GM19240 (cell line): ENCODE data around the gene VAV3.

Experiments used
- DNase-seq: peaks from one replicate; pipeline ENCODE4 v3.0.0; 2011; ENCODE audit warnings: low spot score; ENCODE audit not compliant: insufficient read length

Gene VAV3

DNA sequence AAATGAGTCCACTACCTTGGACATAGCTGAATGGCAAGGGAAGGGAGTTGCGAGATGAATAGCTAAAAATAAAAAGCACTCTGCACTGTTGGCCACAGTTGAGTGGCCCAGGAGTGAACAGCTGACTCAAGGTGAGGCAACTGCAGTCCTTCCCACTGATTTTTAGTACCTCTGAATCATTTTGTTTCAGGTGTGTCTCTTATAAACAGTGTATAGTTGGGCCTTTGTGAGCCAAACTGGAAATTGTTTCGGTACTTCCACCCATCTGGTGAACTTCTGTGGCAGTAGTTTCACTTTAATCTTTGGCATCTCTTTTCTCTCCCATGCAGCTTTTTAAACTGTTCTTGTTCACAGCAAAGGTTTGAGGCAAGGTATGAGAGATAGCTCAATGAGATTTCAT, 122.7 kb downstream of the VAV3 start:
- DNase-seq, result no peak

DNA sequence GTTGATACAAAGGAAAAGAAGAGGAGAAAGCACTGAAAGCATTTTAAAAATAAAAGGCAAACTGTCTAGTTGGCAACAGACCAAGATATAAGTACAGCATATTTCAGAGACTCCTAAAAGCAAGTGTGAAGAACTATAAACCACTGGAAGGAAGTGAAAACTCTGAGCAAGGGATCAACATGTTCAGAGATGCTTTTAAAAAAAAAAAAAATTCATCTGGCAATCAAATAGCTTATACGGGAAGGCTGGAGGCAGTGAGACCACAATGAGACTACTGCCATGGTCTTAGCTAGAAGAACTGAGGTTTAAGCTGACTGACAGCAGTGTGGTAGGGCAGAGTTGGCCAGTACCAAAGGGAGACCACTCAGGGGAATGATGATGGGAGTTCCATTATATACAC, 124.3 kb downstream of the VAV3 start:
- no peak for DNase-seq

DNA sequence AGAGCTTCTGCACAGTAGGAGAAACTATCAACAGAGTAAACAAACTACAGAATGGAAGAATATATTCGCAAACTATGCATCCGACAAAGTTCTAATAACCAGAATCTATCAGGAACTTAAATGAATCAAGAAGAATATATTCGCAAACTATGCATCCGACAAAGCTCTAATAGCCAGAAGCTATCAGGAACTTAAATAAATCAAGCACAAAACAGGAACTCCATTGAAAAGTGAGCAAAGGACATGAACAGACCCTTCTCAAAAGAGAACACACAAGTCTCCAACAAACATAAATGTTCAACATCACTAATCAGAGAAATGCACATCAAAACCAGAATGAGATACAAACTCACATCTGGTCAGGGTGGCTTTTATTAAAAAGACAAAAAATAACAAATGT, 126.9 kb downstream of the VAV3 start:
- no peak for DNase-seq

- no peak for DNase-seq
Measured at GRCh38 chr1:107835151-107835670, 129.8 kb downstream of the VAV3 start.

DNA sequence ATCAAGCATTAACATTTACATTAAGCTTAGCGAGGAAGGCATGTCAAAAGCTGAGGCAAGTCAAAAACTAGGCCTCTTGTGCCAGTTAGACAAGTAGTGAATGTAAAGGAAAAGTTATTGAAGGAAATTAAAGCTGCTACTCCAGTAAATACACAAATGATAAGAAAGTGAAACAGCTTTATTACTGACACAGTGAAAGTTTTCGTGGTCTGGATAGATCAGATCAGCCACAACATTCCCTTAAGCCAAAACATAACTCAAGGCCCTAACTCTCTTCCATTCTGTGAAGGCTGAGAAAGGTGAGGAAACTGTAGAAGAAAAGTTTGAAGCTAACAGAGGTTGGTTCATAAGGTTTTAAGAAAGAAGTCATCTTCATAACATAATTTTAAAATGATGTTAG, 131.9 kb downstream of the VAV3 start:
- no peak for DNase-seq

DNA sequence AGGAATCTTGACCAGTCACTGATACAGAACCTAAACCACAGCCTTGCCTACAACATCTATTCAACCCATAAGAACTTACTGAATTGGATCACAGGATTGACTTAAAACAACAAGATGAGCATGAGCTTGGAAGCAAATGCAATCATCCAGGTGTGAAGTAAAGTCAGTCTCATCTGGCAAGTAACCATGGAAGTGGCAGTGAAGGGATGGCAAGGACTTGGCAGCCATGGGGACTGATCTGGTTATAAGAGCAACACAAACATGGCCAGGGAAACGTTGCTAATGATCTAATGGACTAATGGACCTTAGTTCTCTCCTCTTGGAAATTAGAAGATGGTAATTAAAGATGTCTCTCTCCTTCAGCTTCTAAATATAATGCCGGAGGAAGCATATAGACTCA, 133.1 kb downstream of the VAV3 start:
- DNase-seq, result no peak

- no peak for DNase-seq
Measured at GRCh38 chr1:107830526-107830925, 134.5 kb downstream of the VAV3 start.

- no peak for DNase-seq
Measured at GRCh38 chr1:107830075-107830474, 134.9 kb downstream of the VAV3 start.

DNA sequence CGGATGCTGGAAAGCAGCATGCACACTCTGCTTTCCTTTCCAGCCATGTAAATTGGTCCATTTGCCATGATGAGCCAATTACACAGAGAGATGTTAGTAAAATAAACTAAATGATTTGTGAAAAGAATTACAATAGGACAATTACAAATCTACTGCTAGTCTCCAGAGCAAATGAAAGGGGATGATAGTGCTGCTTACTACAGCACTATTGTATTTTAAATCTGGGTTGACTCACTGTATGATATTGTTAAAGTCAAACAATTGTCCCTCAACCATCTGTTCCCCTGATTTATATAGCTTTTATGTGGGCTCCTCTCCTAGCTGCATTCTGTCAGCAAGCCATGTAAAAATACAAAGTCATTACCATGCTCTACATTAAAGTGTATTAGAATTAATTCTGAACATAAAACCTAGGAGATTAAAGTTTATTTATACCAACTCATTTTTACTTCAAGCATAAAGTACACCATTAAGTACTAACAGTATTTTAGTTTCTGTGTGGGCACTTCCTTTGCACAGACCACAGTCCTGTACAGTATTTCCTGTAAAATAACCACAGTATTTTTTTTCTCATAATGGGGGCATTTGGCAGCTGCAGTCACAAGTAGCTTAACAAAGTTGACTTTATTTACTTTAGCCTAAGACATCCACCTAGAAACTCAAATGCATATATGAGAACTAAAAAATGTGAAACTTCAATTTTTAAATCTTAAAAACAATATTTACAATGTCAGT, 135.8 kb downstream of the VAV3 start:
- no peak for DNase-seq

DNA sequence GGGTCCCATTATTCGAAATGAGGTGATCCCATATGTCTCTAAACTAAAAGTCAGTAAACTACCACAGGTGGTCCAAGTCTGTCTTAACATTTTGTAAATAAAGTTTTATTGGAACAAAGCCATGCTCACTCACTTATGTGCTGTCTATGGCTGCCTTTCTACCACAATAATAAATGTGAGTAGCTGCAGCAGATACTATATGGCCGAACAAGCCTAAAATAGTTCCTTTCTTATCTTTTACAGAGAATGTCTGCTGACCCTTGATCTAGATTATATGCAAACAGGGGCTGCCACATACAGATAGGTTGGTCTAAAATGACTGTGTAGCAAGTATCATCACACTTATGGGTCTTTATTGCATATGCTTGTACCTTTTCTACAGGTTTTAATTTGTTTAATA, 140.0 kb downstream of the VAV3 start:
- DNase-seq, result no peak

DNA sequence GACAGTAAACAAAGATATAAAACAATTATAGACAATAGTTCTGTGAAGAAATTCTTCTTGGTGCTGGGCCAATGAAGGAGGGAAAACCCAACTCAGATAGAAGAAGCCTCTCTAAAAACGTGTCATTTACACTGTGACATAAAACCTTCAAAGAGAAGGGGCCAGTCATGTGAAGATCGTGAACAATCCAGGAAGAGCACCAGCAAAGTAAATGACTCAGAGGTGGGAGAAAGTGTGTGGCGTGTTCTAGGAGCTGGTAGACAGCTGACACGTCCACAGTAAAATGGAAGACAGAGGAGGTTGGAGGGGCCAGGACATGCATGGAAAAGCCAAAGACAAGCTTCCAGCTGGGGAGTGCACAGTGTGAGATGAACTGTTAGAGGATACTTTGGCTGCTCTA, 143.6 kb downstream of the VAV3 start:
- DNase-seq, result no peak

DNA sequence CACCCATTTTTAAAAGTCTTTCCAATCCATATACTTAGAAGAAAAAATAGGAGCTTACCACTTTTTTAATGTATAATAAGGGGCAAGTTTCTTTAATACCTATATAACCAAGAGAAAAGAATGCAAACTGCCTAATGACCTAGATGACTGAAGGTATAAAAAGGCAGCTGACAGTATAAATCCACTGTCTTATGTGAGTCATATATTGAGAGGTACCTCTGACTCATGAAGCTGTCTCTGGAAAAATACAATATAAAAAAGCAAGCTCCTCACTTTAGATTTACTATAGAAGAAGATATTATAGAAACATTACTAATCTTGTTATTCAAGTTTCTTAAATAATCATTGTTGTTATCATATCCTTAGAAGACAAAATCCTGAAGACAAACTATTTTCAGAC, 144.2 kb downstream of the VAV3 start:
- no peak for DNase-seq

DNA sequence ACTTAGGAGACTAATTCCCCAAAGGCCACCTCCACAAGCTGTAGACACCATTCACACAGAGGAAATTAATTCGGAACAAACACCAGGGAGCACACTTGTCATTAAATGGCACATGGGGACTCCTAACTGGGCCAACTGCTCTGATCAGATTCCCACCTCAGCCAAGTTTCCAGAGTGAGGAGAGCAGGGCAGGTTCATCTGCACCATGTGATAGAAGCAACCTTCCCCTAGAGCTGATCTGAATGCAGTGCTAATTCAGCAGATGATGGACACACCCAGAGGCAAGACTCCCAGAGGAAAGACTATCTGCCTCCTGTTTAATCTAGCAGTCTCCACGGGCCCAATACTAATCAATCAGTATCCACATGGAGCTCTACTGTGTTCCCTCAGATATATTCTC, 147.0 kb downstream of the VAV3 start:
- DNase-seq, result no peak

- DNase-seq, result no peak
Measured at GRCh38 chr1:107817206-107817605, 147.8 kb downstream of the VAV3 start.

DNA sequence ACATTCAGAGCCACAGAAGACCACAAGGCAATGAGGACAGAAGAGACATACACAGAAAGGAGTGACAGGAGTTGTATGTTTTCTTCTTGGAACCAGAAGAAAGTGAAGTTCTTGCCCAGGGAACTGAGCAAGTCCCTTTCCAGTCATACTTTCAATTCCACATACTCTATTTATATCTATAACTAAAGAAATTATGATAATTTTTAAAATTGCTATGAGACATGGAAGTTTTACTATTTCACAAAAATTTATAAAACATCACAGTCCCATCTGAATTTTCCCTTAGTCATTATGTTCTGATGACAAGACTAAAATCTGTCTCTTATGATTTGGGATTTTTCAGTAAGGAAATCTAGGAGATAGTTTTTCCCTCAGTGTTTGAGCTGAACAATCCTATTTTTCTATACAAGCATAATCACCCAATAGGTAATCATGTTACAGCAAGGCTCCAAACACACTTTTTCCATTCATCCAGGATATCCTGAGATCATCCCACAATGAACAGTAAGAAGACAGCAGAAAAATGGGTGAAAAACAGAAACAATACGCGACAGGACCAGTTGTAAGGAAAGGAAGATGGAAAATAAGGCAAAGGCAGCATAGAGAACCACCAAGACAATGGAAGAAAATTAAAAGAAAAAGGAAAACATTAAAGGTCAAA, 154.6 kb downstream of the VAV3 start:
- no peak for DNase-seq

DNA sequence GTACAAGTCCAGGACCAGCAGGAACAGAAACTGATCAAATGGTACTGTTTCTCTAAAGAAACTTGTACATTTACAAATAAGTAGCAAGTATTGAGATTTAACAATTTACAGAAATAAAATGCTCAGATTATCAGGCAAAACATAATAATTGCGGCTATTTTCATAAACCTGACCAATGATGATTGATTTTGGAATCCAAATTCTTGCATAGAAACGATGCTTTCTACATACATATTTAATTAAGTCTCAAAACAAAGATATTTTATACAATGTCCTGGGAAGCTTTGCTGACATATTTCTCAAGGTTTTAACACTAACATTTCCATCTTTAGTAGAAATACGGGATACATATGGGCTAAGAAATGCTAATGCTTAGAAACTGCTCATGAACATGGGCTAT, 157.1 kb downstream of the VAV3 start:
- no peak for DNase-seq

DNA sequence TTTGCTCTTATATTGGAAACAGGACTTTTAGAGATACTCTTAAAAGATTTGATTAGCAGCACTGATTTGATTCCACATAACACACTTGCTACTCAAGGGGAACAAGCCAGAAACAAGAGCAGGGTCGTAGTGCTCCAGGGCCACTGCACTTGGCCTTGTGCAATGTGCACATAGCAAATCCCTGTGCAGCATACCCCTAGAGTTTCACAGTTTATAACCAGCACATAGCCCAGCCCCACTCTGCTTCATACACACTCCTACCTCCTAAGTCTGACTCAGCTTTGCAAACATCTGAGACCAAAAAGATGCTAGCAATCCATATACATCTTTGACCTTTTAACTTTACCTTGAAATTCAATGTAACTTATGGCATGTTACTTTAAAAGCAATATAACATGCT, 157.6 kb downstream of the VAV3 start:
- DNase-seq, result no peak

DNA sequence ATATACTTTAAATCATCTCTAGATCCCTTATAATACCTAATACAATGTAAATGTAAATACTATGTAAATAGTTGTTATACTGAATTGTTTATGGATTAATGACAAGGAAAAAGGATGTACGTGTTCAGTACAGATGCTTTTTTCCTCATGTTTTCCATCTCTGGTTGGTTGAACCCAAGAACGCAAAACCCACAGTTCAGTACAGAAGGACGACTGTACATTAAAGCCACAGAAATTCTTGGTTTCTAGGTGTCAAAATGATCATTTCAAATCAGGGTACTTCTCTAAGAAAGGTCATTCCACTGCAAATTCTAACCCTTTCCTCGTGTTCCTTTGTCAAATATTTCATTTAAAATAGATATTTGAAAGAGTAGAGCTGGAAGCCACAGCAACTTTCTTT, 158.1 kb downstream of the VAV3 start:
- DNase-seq, result no peak

GRCh38 chr1:107804741-107805140, 160.2 kb downstream of the VAV3 start:
- DNase-seq, result no peak

DNA sequence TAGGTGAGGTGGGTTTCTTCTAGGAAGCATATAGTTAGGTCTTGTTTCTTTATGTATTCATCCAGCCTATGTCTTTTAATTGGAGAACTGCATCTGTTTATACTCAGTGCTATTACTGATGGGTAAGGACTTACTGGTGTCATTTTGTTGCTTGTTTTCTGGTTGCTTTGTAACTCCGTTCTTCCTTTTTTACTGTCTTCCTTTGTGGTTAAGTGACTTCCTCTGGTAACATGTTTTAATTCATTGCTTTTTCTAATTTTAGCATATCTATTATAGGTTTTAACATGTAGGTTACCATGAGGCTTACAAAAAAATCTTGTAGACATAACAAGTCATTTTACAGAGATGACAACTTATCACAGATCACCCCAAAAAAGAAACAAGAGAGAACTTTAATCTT, 160.8 kb downstream of the VAV3 start:
- DNase-seq, result no peak

GRCh38 chr1:107803579-107803978, 161.4 kb downstream of the VAV3 start:
- DNase-seq, result no peak

GRCh38 chr1:107802654-107803053, 162.3 kb downstream of the VAV3 start:
- DNase-seq, result no peak

- no peak for DNase-seq
Measured at GRCh38 chr1:107795994-107796393, 169.0 kb downstream of the VAV3 start.
